ENCODE results near the gene EPS8.

EPS8 gene

GRCh38 chr12:15651371-15651770, 137.8 kb downstream of the EPS8 start:
- TF ChIP-seq CTCF (IDR thresholded peaks at IDR 0.05; ENCODE audit: control extremely low read depth, extremely low read depth, low read depth, missing control alignments): no peak
- ChIA-PET POLR2A (no interaction called here), CTCF (interaction anchor here (1.0 to 1.4 kb wide), 2 partner anchors 10 to 13 kb away, joined by 3 read pairs; no protein-coding TSS in a partner anchor)
- no peak for DNase-seq (ENCODE audit: extremely low spot score)

- ChIA-PET CTCF (interaction anchor here (1.4 kb wide), 1 partner anchor 13 kb away, joined by 3 read pairs; no protein-coding TSS in a partner anchor), POLR2A (no interaction called here)
- no peak for DNase-seq (ENCODE audit: extremely low spot score)
- no peak for TF ChIP-seq CTCF (IDR thresholded peaks at IDR 0.05; ENCODE audit: control extremely low read depth, extremely low read depth, low read depth, missing control alignments)
Measured at GRCh38 chr12:15650399-15651128, 138.6 kb downstream of the EPS8 start.

- ChIA-PET CTCF (interaction anchor here (1.1 kb wide), 1 partner anchor 14 kb away, joined by 3 read pairs; no protein-coding TSS in a partner anchor), POLR2A (no interaction called here)
- no peak for DNase-seq (ENCODE audit: extremely low spot score)
- TF ChIP-seq CTCF (IDR thresholded peaks at IDR 0.05; ENCODE audit: control extremely low read depth, extremely low read depth, low read depth, missing control alignments): no peak
Measured at GRCh38 chr12:15649347-15649746, 139.8 kb downstream of the EPS8 start.

GRCh38 chr12:15648558-15648957, 140.6 kb downstream of the EPS8 start:
- DNase-seq (ENCODE audit: extremely low spot score): no peak
- ChIA-PET POLR2A (no interaction called here), CTCF (interaction anchor here (0.9 to 1.1 kb wide), 3 partner anchors 11 to 373 kb away, joined by 3 read pairs; no protein-coding TSS in a partner anchor)
- no peak for TF ChIP-seq CTCF (IDR thresholded peaks at IDR 0.05; ENCODE audit: control extremely low read depth, extremely low read depth, low read depth, missing control alignments)

GRCh38 chr12:15646581-15646980, 142.6 kb downstream of the EPS8 start:
- no peak for TF ChIP-seq CTCF (IDR thresholded peaks at IDR 0.05; ENCODE audit: control extremely low read depth, extremely low read depth, low read depth, missing control alignments)
- CTCF ChIA-PET: no interaction called here
- no peak for DNase-seq (ENCODE audit: extremely low spot score)
- POLR2A ChIA-PET: no interaction called here

GRCh38 chr12:15644700-15645099, 144.5 kb downstream of the EPS8 start:
- CTCF ChIA-PET: no interaction called here
- no peak for DNase-seq (ENCODE audit: extremely low spot score)
- TF ChIP-seq CTCF (IDR thresholded peaks at IDR 0.05; ENCODE audit: control extremely low read depth, extremely low read depth, low read depth, missing control alignments): no peak
- POLR2A ChIA-PET: no interaction called here
